Endothelial cell (in vitro differentiated cells): ENCODE data around the gene RPTOR. TPM values are rescaled to one million over a fixed set of nuclear protein-coding genes. Genes with fewer than 3 reads are reported as not detected.

Source experiments
- DNase-seq: peaks from one replicate; pipeline ENCODE4 v3.0.0; 2021; ENCODE audit warnings: low spot score
- H3K27ac Mint-ChIP-seq: one replicate; pipeline ENCODE4 v1.8.0; 2021; ENCODE audit warnings: mixed read lengths, inconsistent platforms; ENCODE audit not compliant: unreplicated experiment
- H3K27me3 Mint-ChIP-seq: one replicate; pipeline ENCODE4 v1.8.0; 2021; ENCODE audit warnings: mild to moderate bottlenecking, moderate library complexity, mixed read lengths, inconsistent platforms; ENCODE audit not compliant: unreplicated experiment
- H3K36me3 Mint-ChIP-seq: one replicate; pipeline ENCODE4 v1.8.0; 2021; ENCODE audit warnings: mild to moderate bottlenecking, low read depth, mixed read lengths, inconsistent platforms; ENCODE audit not compliant: unreplicated experiment
- H3K4me1 Mint-ChIP-seq: one replicate; pipeline ENCODE4 v1.8.0; 2021; ENCODE audit warnings: mild to moderate bottlenecking, mixed read lengths, inconsistent platforms; ENCODE audit not compliant: unreplicated experiment
- H3K4me3 Mint-ChIP-seq: one replicate; pipeline ENCODE4 v1.8.0; 2021; ENCODE audit warnings: mild to moderate bottlenecking, mixed read lengths, inconsistent platforms; ENCODE audit not compliant: unreplicated experiment
- H3K9me3 Mint-ChIP-seq: one replicate; pipeline ENCODE4 v1.8.0; 2021; ENCODE audit warnings: mixed read lengths, inconsistent platforms; ENCODE audit not compliant: unreplicated experiment
- total RNA-seq: library from RNA; stranded (reverse); fragmentation: NEBNext Ultra II Directional; extraction: Animal tissue kit (Norgen Biotek cat#: 25700); gene quantifications from one replicate; pipeline ENCODE4 v1.2.1, GENCODE V29; 2021; ENCODE audit not compliant: unreplicated experiment
- TF ChIP-seq, protein P1 (sequence below): fragments of 200-600 bp; sonication (generic); IDR thresholded peaks from one replicate; pipeline ENCODE4 v1.5.0; 2021; ENCODE audit warnings: antibody characterized with exemption; ENCODE audit not compliant: unreplicated experiment

RPTOR gene
- total RNA-seq, 1 donor from 2014 or later, result 36.7 TPM

DNA sequence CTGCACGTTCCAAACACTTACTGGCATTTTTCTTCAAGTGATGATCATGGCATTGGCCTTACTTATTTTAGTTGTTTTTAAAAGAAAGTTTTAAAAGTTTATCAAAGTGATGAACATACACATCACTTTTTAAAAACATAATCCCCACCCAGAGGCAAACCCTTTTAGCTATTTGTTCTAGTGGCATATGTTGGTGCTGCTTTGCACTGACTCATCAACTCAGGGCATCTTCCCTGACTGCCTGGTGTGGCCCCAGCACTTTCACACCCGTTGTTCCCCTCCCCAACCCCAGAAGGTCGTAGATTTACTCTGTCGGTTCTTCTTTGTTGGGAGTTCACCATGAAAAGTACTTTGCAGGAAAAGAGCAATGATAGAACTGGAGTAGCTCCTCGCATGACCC lies 161.3 kb downstream of the RPTOR start:
- DNase-seq, result no peak
- H3K27ac Mint-ChIP-seq, result no peak overlapping the region
- no peak overlapping the region for H3K4me3 Mint-ChIP-seq
- H3K9me3 Mint-ChIP-seq, result no peaks in the 10 kb centered on the region
- H3K27me3 Mint-ChIP-seq, result peaks cover 7% of the 10 kb centered on the region
- TF ChIP-seq, protein P1, sequence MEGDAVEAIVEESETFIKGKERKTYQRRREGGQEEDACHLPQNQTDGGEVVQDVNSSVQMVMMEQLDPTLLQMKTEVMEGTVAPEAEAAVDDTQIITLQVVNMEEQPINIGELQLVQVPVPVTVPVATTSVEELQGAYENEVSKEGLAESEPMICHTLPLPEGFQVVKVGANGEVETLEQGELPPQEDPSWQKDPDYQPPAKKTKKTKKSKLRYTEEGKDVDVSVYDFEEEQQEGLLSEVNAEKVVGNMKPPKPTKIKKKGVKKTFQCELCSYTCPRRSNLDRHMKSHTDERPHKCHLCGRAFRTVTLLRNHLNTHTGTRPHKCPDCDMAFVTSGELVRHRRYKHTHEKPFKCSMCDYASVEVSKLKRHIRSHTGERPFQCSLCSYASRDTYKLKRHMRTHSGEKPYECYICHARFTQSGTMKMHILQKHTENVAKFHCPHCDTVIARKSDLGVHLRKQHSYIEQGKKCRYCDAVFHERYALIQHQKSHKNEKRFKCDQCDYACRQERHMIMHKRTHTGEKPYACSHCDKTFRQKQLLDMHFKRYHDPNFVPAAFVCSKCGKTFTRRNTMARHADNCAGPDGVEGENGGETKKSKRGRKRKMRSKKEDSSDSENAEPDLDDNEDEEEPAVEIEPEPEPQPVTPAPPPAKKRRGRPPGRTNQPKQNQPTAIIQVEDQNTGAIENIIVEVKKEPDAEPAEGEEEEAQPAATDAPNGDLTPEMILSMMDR, result no peak
- peaks cover 14% of the 10 kb centered on the region for H3K36me3 Mint-ChIP-seq
- H3K4me1 Mint-ChIP-seq, result peaks cover 15% of the 10 kb centered on the region

DNA sequence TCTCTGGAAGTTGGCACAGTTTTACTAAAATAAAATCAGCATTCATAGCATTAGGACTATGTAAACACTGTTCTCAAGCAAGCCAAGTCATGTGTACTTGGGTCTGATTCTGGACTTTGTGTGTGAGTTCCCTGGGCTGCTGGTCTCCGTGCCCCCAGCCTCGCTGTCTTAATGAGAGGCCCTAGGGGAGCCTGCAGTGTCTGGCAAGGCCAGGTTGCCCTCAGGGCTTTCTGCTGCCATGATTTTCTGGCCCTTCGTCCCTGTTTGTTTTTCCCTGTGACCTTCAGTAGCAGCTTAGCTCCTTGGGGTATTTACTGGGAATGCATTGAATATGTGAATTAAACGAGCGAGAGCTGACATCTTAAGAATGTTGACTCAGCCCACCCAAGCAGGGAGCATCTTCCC lies 161.8 kb downstream of the RPTOR start:
- Mint-ChIP-seq H3K4me1 (peaks cover 15% of the 10 kb centered on the region), H3K36me3 (peaks cover 14% of the 10 kb centered on the region), H3K27me3 (peaks cover 7% of the 10 kb centered on the region), H3K9me3 (no peaks in the 10 kb centered on the region), H3K4me3 (no peak overlapping the region), H3K27ac (no peak overlapping the region)
- TF ChIP-seq, protein P1, result no peak
- DNase-seq, result no peak

DNA sequence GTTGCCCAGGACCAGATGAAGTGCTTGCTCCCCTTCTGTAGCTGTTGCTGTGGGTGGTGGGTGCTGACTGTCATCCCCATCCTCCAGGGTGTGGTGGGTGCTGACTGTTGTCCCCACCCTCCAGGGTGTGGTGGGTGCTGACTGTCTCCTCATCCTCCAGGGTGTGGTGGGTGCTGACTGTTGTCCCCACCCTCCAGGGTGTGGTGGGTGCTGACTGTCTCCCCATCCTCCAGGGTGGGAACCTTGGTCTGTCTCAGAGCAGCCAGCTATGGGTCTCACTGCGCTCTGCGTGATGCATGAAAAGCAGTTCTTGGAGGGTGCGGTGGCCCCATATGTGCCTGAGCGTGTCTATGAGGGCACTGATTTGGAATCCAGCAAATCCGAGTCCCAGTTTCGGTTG lies 163.8 kb downstream of the RPTOR start:
- no peaks in the 10 kb centered on the region for H3K9me3 Mint-ChIP-seq
- peaks cover 14% of the 10 kb centered on the region for H3K36me3 Mint-ChIP-seq
- peaks cover 7% of the 10 kb centered on the region for H3K27me3 Mint-ChIP-seq
- H3K4me1 Mint-ChIP-seq, result peaks cover 6% of the 10 kb centered on the region
- TF ChIP-seq, protein P1, result no peak
- no peak for DNase-seq
- no peak overlapping the region for H3K4me3 Mint-ChIP-seq
- H3K27ac Mint-ChIP-seq, result no peak overlapping the region

DNA sequence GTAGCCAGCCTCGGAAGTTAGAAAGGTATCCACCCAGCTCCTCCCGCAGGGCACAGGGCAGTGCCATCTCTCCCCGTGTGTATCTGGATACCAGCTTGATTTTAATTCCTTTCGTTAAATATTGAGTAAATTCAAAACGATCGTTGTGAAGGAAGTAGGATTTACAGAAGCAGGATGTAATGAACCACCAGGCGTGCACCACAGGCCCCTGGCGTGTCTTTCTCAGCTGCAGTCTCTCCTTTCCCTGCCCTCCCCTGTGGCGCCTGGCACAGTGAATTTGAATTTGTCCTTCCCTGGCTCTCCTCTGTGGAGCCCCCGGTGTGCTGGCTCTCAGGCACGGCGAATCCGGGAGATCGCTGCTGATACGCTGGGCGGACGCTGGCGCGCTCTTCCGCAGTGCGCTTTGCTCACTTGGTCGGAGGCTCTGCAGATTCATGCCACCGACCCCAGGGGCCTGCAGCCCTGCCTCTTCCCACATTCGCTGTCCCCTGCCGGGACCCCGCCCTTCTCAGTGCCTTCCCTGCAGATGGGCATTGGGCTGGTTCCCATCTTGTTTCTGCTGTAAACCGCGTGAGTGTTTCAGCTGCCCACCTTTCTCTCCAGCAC lies 164.6 kb downstream of the RPTOR start:
- peaks cover 6% of the 10 kb centered on the region for H3K27me3 Mint-ChIP-seq
- peak overlapping the region; percentile 56 for H3K4me3 Mint-ChIP-seq
- H3K27ac Mint-ChIP-seq, result no peak overlapping the region
- TF ChIP-seq, protein P1, result no peak
- H3K9me3 Mint-ChIP-seq, result no peaks in the 10 kb centered on the region
- H3K4me1 Mint-ChIP-seq, result peaks cover 6% of the 10 kb centered on the region
- DNase-seq, result no peak
- H3K36me3 Mint-ChIP-seq, result peaks cover 14% of the 10 kb centered on the region

DNA sequence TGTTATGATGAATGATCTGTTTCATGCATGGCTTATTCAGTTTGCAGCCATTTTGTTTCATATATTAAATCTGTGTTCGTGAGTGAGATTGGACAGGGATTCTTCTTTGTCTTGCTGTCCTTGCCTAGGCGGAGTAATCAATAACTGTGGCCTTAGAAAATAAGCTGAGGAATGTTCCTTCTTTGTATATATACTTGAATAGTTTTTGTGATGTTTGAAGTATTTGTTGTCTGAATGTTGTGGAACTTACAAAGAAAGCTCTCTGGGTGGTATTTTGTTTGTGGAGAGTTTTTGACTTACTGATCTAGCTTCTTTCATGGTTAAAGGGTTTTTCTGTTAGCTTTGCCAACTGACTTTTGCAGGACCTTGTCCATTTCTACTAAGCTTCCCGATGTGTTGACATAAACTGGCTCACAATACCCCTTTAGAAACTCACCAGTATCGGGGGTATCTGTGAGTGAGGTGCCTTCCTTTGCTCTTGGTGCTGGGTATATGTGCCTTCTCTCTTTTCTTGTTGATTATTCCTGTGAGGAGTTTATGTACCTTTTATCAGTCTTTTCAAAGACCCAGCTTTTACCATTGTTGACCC lies 166.2 kb downstream of the RPTOR start:
- no peaks in the 10 kb centered on the region for H3K9me3 Mint-ChIP-seq
- H3K27me3 Mint-ChIP-seq, result peaks cover 6% of the 10 kb centered on the region
- peaks cover 6% of the 10 kb centered on the region for H3K4me1 Mint-ChIP-seq
- H3K4me3 Mint-ChIP-seq, result no peak overlapping the region
- no peak overlapping the region for H3K27ac Mint-ChIP-seq
- TF ChIP-seq, protein P1, result no peak
- no peak for DNase-seq
- H3K36me3 Mint-ChIP-seq, result peaks cover 13% of the 10 kb centered on the region
